AG04449 (cell line): ENCODE results near the gene ARID3A.

ENCODE experiments used
- CTCF ChIA-PET: fragments of 350-600 bp; formaldehyde crosslinking; extraction: SDS; loops from one replicate; lab custom pipeline; 2021; ENCODE audit warnings: antibody characterized with exemption; lab: Yijun Ruan, JAX
- POLR2A ChIA-PET: fragments of 400-600, 350-600 bp; formaldehyde crosslinking; extraction: SDS; loops from one replicate; lab custom pipeline; 2020; ENCODE audit warnings: antibody characterized with exemption, inconsistent platforms; lab: Yijun Ruan, JAX
- DNase-seq: peaks from one replicate; pipeline ENCODE4 v3.0.0-alpha.2; 2010; ENCODE audit warnings: low read depth, low spot score
- H3K4me3 ChIP-seq: 2 replicates; pipeline ENCODE4 v1.5.1; 2011; ENCODE audit warnings: low read depth, mild to moderate bottlenecking, control low read depth, low read length
- CTCF ChIP-seq: IDR thresholded peaks from one replicate; pipeline ENCODE4 v1.5.1; 2011; ENCODE audit warnings: mild to moderate bottlenecking, moderate library complexity, low read length, control low read depth, inconsistent platforms; ENCODE audit not compliant: insufficient read depth; ENCODE audit errors: missing control alignments

The ARID3A gene

GRCh38 chr19:907183-907853, 18.5 kb upstream of the ARID3A start:
- ChIA-PET CTCF (interaction anchor here (1.5 to 2.6 kb wide), 2 partner anchors 15 to 137 kb away, joined by 3 to 8 read pairs; partner anchors contain the start of gene MED16), POLR2A (no interaction called here)
- no peak for TF ChIP-seq CTCF
- no peak overlapping the region for H3K4me3 ChIP-seq
- no peak for DNase-seq

- TF ChIP-seq CTCF: no peak
- peak overlapping the region; percentile 30; the same call in 1 of the 2 replicates for H3K4me3 ChIP-seq
- DNase-seq: no peak
- CTCF ChIA-PET: no interaction called here
- POLR2A ChIA-PET: no interaction called here
These were observed 14.4 kb upstream of the ARID3A start for GRCh38 chr19:911197-912033.

- no peak for TF ChIP-seq CTCF
These were observed 13.4 kb upstream of the ARID3A start for GRCh38 chr19:912181-913079.

GRCh38 chr19:913080-913748, 12.6 kb upstream of the ARID3A start, which contains the start of gene R3HDM4:
Gene R3HDM4 (minus strand): TSS chr19:913219. CDS start chr19:913157, 62 bp downstream.
- ChIA-PET POLR2A (no interaction called here), CTCF (interaction anchor here (0.9 to 1.2 kb wide), 3 partner anchors 57 to 144 kb away, joined by 3 to 4 read pairs (median 4); no protein-coding TSS in a partner anchor)

More at GRCh38 chr19:912181-913079, 13.4 kb upstream of the ARID3A start:
- DNase-seq: no peak
- ChIA-PET POLR2A (no interaction called here), CTCF (no interaction called here)
- H3K4me3 ChIP-seq: peak overlapping the region; percentile 88

More at GRCh38 chr19:913080-913748, 12.6 kb upstream of the ARID3A start, which contains the start of gene R3HDM4:
- TF ChIP-seq CTCF: no peak
- no peak for DNase-seq
- peak within 1 kb of the TSS; percentile 88 for H3K4me3 ChIP-seq
